Measurements from ENCODE around the gene RGL2.
"Not testable (repeated sequence)": the region's sequence is repeated elsewhere in the genome, so short reads cannot be mapped to it uniquely, and the experiment has no call there.

The RGL2 gene

GRCh38 chr6:33273129-33273923 lies 25.4 kb downstream of the RGL2 start:
- DNase-seq (ENCODE audit: low read depth) = no peak

DNA sequence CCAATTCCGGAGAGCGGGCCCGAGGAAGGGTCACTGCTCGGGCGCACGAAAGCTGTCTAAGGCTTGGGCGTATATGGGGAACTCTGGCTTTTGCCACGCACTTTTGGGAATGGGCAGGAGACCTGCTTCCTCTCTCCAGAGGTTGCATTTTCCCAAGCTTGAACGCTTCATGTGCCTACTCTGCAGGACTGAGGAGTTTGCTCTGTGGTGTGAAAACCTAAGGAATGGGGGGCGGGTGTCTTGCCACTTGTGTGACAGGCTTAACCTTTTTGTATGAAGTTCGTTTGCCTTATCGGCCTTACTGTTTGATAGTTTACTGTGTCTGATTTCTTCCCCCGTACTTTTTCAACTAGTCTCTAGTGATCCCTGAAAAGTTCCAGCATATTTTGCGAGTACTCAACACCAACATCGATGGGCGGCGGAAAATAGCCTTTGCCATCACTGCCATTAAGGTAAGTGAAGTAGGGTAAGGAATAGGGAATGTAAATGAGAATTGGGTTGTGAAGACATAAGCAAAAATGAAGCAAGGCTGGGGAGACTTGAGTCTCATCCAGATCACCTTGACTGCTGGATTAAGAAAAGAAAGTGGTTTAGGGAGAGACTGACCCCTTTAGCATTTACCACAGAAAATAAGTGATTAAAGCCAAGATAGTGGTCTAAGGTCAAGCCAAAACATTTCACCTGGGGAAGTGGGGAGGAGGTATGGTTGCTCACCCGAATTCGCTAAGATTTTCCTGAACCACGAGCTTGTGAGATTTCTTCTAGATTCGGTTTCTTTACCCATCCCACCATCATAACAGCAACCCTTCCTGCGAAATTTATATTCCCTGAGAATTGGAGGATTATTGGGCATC lies 26.2 kb downstream of the RGL2 start:
- DNase-seq (ENCODE audit: low read depth) = no peak

- DNase-seq (ENCODE audit: low read depth) = peak; percentile 74
Observed at GRCh38 chr6:33271468-33272274, 27.1 kb downstream of the RGL2 start, which contains the start of the genes RPS18 and VPS52. RPS18 (plus strand) TSS chr6:33272075; CDS start chr6:33272120, 45 bp downstream. VPS52 (minus strand) TSS chr6:33271876; CDS start chr6:33271675, 201 bp downstream.

- DNase-seq (ENCODE audit: low read depth) = no peak
Observed at GRCh38 chr6:33271117-33271467, 27.6 kb downstream of the RGL2 start.

DNA sequence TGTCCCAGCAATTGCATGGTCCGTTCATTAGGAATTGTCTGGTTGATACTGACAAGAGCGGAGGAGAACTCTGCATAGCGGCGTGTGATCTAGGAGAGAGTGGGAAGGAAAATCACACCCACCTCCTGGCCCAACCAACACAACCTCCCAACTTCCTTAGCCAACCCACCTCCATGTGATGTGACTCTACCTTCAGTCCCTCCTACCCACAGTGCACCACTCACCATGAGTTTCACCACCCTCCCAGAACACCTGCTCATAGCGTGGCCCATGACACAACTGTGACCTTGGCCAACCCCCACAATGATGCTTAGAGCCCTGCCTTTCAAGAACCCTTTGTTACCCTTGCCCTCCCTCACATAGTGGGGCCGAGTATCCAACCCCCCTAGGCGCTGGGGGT lies 34.7 kb downstream of the RGL2 start:
- no peak for DNase-seq (ENCODE audit: low read depth)

GRCh38 chr6:33262490-33262889 lies 36.3 kb downstream of the RGL2 start:
- not testable (repeated sequence) for DNase-seq (ENCODE audit: low read depth)

DNA sequence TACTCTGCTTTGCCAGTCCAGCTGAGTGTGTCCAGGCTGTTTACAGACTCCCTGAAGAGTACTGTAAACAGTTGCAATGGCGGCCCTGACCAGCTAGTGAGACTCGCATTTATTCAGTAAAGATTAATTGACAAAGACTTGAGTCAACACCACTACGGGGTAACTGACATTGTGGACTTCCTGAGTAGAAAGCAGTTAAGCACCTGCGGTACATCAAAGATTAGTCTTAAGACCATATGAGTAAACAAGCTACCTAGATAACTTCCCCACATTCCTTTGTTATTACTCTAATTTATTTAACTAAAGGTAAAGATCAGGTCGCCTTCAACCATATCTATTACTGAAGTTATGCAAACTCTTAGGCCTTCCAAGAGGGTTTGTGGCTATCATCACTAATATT lies 39.7 kb downstream of the RGL2 start:
- no peak for DNase-seq (ENCODE audit: low read depth)

DNA sequence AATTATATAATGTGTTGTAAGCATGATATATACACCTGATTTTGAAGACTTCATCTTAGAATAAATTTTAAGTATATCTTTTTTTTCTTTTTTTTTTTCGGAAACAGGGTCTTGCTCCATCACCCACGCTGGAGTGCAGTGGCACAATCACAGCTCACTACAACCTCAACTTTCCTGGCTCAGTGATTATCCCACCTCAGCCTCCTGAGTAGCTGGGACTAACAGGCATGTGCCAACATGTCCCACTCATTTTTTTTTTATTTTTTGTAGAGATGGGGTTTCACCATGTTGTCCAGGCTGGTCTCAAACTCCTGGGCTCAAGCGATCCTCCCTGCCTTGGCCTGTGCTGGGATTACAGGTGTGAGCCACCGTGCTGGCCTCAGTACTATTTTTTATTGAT lies 44.2 kb downstream of the RGL2 start:
- no peak for DNase-seq (ENCODE audit: low read depth)

DNA sequence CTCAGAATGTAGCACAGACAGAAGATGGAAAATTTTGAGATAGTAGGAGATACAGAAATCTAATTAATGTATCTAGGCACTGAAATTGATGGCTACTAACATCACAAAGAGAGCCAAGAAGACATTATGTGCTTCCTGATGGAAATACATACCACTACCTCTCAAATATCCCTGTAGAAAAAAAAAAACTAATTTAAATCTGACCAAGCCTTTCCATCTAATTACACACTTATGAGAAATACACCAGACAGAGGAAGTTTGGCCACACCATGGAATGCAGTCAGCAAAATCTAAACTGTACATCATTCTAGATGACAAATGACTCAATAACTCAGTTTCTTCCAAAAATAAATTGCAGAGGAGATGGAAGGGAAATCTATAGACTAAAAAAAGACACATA lies 46.0 kb downstream of the RGL2 start:
- DNase-seq (ENCODE audit: low read depth) = no peak

- DNase-seq (ENCODE audit: low read depth) = no peak
Observed at GRCh38 chr6:33251395-33252012, 47.2 kb downstream of the RGL2 start.

DNA sequence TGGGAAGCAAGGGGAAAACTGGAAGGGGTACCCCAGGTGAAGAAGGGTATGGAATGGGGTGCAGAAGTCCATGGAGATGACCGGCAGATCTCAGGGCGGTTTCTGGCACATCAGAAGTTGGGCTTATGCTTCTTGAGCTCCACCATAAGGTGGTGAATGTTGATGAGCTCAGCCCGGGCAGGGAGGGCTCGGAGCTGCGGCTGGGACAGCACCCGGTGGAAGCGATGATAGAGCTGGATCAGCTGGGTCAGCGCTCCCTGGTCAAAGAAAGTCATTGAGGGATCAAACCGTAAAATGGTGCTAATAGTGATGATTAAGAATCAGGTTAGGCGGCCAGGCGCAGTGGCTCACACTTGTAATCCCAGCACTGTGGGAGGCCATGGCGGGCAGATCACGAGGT lies 48.0 kb downstream of the RGL2 start:
- no peak for DNase-seq (ENCODE audit: low read depth)

DNA sequence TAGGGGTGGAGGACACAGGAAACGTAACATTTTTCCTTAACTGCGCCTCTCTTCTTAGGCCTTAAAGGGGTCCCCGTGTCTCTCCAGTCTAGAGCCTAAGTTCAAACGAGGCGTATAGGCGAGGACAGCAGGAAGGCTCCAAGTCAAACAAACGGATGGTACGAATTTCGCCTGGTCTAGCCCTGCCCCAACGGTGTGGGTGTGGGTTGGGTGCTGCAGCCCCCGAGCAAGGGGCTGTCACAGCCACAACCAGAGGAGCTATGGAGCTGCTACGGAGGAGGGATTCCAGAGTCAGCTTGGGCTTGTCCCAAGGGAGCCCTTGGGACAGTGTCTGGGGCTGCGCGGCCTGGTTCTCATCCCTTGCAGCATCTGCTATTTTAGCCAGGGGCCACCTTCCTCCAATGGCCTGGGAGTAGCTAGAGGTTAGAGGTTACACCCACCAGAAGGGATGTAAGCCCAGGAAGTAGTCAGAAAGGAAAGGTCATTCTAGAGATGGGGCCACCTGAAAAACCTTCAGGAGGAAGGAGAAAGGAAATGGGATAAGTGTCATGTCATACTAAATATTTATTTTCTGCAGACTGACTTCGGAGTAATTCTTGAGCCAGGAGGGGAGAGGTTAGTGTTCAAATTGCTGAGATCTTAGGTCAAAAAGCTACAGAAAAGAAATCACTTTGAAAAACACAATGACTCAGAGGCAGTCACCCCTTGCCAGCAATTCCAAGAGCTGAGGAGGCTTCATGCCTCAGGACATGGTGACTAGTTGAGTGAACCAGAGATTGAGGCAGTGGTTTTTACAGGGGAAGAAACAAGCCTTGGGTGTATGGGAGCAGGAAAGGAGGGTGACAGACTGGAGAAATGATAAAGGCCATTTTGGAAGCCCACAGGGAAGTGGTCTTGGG lies 48.8 kb downstream of the RGL2 start:
- no peak for DNase-seq (ENCODE audit: low read depth)

DNA sequence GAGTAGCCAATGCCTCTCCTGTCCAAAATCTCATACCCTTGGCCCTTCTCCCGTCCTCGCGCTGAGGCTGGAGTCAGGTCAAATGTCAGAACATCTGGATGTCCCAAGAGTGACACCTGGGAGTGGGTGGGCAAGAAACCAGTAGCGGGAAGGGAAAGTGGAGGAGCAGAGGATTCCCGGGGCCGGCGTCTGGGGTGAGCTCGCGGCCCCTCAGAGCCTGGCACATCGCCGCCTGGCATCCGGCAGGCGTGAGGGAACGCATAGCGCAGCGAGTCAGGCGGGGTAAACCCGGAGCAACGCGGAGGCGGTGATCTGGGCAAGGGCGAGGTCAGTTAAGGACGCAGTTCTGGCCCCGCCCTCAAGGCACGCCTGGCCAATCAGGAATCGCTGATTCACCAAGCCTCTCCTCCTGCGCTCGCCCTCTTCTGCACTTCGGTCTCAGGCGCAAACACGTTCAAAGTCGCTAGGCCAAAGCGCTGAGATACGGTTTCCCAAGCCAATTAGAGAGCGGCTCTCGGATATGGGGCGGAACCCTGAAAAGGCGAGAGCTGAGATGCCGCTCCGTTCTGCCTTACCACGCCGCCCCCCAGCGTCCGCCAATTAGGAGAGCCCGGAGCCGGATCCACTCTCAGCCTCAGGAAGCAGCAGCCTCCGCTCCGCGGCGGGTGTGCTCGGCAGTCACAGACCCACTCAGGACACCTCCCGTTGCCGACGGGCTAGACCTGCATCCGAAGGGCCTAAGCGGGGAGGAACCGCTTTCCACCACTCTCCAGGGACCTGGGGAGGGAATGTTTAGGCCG lies 49.6 kb downstream of the RGL2 start:
- DNase-seq (ENCODE audit: low read depth) = peak; percentile 93

GRCh38 chr6:33248643-33248931 lies 50.2 kb downstream of the RGL2 start:
- no peak for DNase-seq (ENCODE audit: low read depth)

DNA sequence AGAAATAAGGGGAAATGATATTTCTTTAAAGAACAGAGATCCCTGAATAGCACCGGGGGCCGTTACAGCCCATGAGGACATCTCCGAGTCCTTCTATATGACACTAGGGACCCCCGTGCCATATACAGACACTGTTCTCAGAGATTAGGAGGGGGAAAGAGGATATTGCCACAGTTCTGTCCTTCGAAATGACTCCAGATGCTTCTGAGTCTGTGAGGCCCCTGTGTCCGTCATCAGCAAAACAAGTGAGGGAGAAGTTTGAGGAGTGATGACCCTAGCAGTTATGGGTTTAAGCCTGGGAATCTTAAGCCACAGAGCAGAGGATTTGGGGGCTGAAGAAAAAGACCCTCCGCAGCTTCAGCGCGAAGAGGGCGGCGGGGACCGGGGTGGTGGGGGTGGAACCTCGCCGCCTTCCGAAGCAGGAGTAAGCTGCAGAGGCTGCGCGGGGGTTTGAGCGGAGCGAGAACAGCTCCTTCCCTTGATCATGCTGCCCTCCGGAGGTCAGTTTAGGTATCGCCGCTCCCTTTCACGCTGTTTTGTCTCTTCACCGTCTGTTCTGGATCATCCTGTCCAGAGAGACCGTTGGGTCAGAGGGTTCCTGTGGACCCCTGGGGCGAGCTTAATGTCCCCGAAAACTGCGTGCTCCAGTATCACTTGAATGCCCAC lies 50.6 kb downstream of the RGL2 start:
- peak; percentile 79 for DNase-seq (ENCODE audit: low read depth)

DNA sequence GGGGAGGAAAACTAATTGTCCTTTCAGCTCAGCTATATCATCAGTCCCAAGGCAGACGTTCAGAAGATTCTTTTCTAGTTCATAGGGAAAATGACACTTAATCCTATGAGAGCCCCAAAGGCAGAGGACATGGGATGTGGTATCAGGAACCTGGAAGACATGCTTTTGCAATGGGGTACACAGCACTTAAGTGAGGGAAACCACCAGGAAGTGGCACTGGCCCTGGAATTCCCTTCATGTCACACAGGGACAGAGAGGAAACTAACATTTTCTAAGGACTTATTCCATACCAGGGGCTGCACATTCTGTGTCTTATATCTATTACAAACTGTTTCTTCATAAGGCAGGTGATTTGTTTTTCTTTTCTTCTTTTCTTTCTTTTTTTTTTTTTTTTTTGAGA lies 55.3 kb downstream of the RGL2 start:
- no peak for DNase-seq (ENCODE audit: low read depth)

- no peak for DNase-seq (ENCODE audit: low read depth)
Observed at GRCh38 chr6:33241968-33242367, 56.8 kb downstream of the RGL2 start.

All from stimulated activated CD8-positive, alpha-beta memory T cell treated with anti-CD3 and anti-CD28 coated beads, Interleukin-12 subunit alpha, Interleukin-12 subunit beta, amount 100 ng/mL, for 4 hours (primary cell).